SK-N-SH treated with all-trans-retinoic acid at 6 μM for 48 hours (cell line): ENCODE measurements around the gene YTHDC2.

Experiments
- ATAC-seq: fragments of 200-7000 bp; cut with Tn5 transposase; 3 replicates; pipeline ENCODE4 v1.9.1; 2020; ENCODE audit warnings: mild to moderate bottlenecking, moderate library complexity
- ARNTL ChIP-seq: fragments of 450-650 bp; formaldehyde crosslinking; IDR thresholded peaks from 2 replicates; pipeline ENCODE4 v1.5.0; 2020; ENCODE audit warnings: low read depth, mild to moderate bottlenecking, moderate library complexity, borderline replicate concordance
- BACH2 ChIP-seq: fragments of 250-450 bp; sonication (Bioruptor Pico); IDR thresholded peaks from 2 replicates; pipeline ENCODE4 v1.9.0; 2021; ENCODE audit warnings: mild to moderate bottlenecking, borderline replicate concordance
- CSDC2 ChIP-seq: fragments of 250-450 bp; sonication (Bioruptor Pico); IDR thresholded peaks from 2 replicates; pipeline ENCODE4 v1.5.0; 2020; ENCODE audit warnings: mild to moderate bottlenecking, moderate library complexity
- CSRNP3 ChIP-seq: fragments of 250-450 bp; sonication (Bioruptor Pico); IDR thresholded peaks from 2 replicates; pipeline ENCODE4 v1.5.1; 2021; ENCODE audit warnings: mild to moderate bottlenecking, moderate library complexity
- ESRRG ChIP-seq: fragments of 250-450 bp; sonication (Bioruptor Pico); IDR thresholded peaks from 2 replicates; pipeline ENCODE4 v1.6.1; 2021; ENCODE audit warnings: mild to moderate bottlenecking
- GLIS3 ChIP-seq: fragments of 250-450 bp; sonication (Bioruptor Pico); IDR thresholded peaks from 2 replicates; pipeline ENCODE4 v1.5.0; 2020; ENCODE audit warnings: mild to moderate bottlenecking, moderate library complexity
- ISL1 ChIP-seq: fragments of 250-450 bp; sonication (Bioruptor Pico); IDR thresholded peaks from 2 replicates; pipeline ENCODE4 v2.1.2; 2022; ENCODE audit warnings: mild to moderate bottlenecking, moderate library complexity
- PPARA ChIP-seq: fragments of 250-450 bp; sonication (Bioruptor Pico); IDR thresholded peaks from 2 replicates; pipeline ENCODE4 v1.5.0; 2020; ENCODE audit warnings: mild to moderate bottlenecking, borderline replicate concordance
- RARB ChIP-seq: fragments of 250-450 bp; sonication (Bioruptor Pico); IDR thresholded peaks from 2 replicates; pipeline ENCODE4 v1.8.0; 2021; ENCODE audit warnings: mild to moderate bottlenecking, moderate library complexity
- SNAI2 ChIP-seq: fragments of 250-450 bp; sonication (Bioruptor Pico); IDR thresholded peaks from 2 replicates; pipeline ENCODE4 v1.5.0; 2020; ENCODE audit warnings: mild to moderate bottlenecking, moderate library complexity
- TCF4 ChIP-seq: fragments of 250-450 bp; sonication (Bioruptor Pico); IDR thresholded peaks from 2 replicates; pipeline ENCODE4 v1.8.0; 2021; ENCODE audit warnings: mild to moderate bottlenecking, moderate library complexity, borderline replicate concordance
- TOX ChIP-seq: fragments of 250-450 bp; sonication (Bioruptor Pico); IDR thresholded peaks from 2 replicates; pipeline ENCODE4 v1.8.0; 2021; ENCODE audit warnings: mild to moderate bottlenecking, moderate library complexity, borderline replicate concordance
- TSHZ2 ChIP-seq: fragments of 250-450 bp; sonication (Bioruptor Pico); IDR thresholded peaks from 2 replicates; pipeline ENCODE4 v1.5.0; 2020; ENCODE audit warnings: mild to moderate bottlenecking, moderate library complexity
- ZC3H10 ChIP-seq: fragments of 250-450 bp; sonication (Bioruptor Pico); IDR thresholded peaks from 2 replicates; pipeline ENCODE4 v1.5.1; 2021; ENCODE audit warnings: mild to moderate bottlenecking, moderate library complexity
- ZFP3 ChIP-seq: fragments of 250-450 bp; sonication (Bioruptor Pico); IDR thresholded peaks from 2 replicates; pipeline ENCODE4 v1.5.0; 2020; ENCODE audit warnings: mild to moderate bottlenecking, moderate library complexity
- ZFP30 ChIP-seq: fragments of 450-650 bp; formaldehyde crosslinking; IDR thresholded peaks from 2 replicates; pipeline ENCODE4 v1.5.0; 2022; ENCODE audit warnings: mild to moderate bottlenecking, moderate library complexity
- ZNF565 ChIP-seq: fragments of 450-650 bp; formaldehyde crosslinking; conservative IDR thresholded peaks from 2 replicates; pipeline ENCODE4 v1.5.0; 2020; ENCODE audit warnings: low read depth, mild to moderate bottlenecking, moderate library complexity
- ZNF70 ChIP-seq: fragments of 450-650 bp; formaldehyde crosslinking; IDR thresholded peaks from 2 replicates; pipeline ENCODE4 v1.5.0; 2020; ENCODE audit warnings: mild to moderate bottlenecking, moderate library complexity
- ZNF8 ChIP-seq: fragments of 450-650 bp; formaldehyde crosslinking; IDR thresholded peaks from 2 replicates; pipeline ENCODE4 v1.5.0; 2020; ENCODE audit warnings: mild to moderate bottlenecking, moderate library complexity
- TF ChIP-seq, protein P1 (sequence below): fragments of 250-450 bp; sonication (Bioruptor Pico); IDR thresholded peaks from 2 replicates; pipeline ENCODE4 v1.8.0; 2021; ENCODE audit warnings: low read depth, mild to moderate bottlenecking, moderate library complexity, borderline replicate concordance
- TF ChIP-seq, protein P2 (sequence below): fragments of 250-450 bp; sonication (Bioruptor Pico); IDR thresholded peaks from 2 replicates; pipeline ENCODE4 v1.8.0; 2020; ENCODE audit warnings: mild to moderate bottlenecking, moderate library complexity, borderline replicate concordance
- TF ChIP-seq, protein P3 (sequence below): fragments of 250-450 bp; sonication (Bioruptor Pico); IDR thresholded peaks from 2 replicates; pipeline ENCODE4 v1.5.1; 2020; ENCODE audit warnings: low read depth, mild to moderate bottlenecking, moderate library complexity

The YTHDC2 gene

DNA sequence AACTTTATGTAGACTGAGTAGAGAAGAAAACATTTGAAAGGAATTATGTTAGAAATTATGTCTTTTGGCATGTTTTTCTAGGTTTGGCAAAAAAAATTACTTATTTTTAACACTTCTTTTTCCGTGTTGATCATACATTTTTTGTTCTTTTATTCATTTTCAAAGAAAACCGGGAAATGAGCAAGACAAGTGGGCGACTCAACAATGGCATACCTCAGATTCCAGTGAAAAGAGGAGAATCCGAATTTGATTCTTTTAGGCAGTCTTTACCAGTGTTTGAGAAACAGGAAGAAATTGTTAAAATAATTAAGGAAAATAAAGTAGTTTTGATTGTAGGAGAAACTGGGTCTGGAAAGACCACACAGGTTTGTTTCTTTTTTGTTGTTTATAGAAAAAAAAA lies 12.9 kb downstream of the YTHDC2 start:
- TF ChIP-seq, protein P1, sequence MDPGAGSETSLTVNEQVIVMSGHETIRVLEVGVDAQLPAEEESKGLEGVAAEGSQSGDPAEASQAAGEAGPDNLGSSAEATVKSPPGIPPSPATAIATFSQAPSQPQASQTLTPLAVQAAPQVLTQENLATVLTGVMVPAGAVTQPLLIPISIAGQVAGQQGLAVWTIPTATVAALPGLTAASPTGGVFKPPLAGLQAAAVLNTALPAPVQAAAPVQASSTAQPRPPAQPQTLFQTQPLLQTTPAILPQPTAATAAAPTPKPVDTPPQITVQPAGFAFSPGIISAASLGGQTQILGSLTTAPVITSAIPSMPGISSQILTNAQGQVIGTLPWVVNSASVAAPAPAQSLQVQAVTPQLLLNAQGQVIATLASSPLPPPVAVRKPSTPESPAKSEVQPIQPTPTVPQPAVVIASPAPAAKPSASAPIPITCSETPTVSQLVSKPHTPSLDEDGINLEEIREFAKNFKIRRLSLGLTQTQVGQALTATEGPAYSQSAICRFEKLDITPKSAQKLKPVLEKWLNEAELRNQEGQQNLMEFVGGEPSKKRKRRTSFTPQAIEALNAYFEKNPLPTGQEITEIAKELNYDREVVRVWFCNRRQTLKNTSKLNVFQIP (CRISPR knock-in tag) = no peak
- TF ChIP-seq ZFP3 (CRISPR knock-in tag) (no peak), CSDC2 (CRISPR knock-in tag) (no peak), SNAI2 (CRISPR knock-in tag) (no peak), ISL1 (CRISPR knock-in tag) (no peak), CSRNP3 (CRISPR knock-in tag) (no peak), ZC3H10 (CRISPR knock-in tag) (no peak), GLIS3 (no peak), ZFP30 (CRISPR knock-in tag) (no peak), ZNF565 (CRISPR knock-in tag) (no peak), BACH2 (no peak), ZNF8 (CRISPR knock-in tag) (no peak)
- TF ChIP-seq, protein P2, sequence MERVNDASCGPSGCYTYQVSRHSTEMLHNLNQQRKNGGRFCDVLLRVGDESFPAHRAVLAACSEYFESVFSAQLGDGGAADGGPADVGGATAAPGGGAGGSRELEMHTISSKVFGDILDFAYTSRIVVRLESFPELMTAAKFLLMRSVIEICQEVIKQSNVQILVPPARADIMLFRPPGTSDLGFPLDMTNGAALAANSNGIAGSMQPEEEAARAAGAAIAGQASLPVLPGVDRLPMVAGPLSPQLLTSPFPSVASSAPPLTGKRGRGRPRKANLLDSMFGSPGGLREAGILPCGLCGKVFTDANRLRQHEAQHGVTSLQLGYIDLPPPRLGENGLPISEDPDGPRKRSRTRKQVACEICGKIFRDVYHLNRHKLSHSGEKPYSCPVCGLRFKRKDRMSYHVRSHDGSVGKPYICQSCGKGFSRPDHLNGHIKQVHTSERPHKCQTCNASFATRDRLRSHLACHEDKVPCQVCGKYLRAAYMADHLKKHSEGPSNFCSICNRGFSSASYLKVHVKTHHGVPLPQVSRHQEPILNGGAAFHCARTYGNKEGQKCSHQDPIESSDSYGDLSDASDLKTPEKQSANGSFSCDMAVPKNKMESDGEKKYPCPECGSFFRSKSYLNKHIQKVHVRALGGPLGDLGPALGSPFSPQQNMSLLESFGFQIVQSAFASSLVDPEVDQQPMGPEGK (CRISPR knock-in tag) = no peak
- ATAC-seq = no peak

DNA sequence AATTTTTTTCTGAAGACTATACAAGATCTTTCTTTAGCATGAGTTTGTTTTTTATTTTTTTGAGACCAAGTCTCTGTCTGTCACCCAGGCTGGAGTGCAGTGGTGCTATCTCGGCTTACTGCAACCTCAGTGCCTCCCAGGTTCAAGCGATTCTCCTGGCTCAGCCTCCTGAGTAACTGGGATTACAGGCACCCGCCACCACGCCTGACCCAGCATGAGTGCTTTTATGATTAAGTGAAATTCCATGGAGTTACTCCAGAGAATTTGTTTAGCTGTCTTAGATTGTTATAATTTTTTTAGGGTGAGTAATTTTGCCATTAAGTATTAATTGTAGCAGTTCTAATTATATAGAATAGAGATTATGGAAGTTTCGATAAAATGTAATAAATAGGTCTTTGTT lies 14.3 kb downstream of the YTHDC2 start:
- no peak for ATAC-seq

More for the DNA sequence above, 14.3 kb downstream of the YTHDC2 start:
- TF ChIP-seq TOX (CRISPR knock-in tag) (no peak), CSRNP3 (CRISPR knock-in tag) (no peak), ZNF565 (CRISPR knock-in tag) (no peak), ZFP3 (CRISPR knock-in tag) (no peak), PPARA (no peak), ESRRG (CRISPR knock-in tag) (no peak), SNAI2 (CRISPR knock-in tag) (no peak), BACH2 (no peak), GLIS3 (no peak), TSHZ2 (CRISPR knock-in tag) (no peak), ARNTL (CRISPR knock-in tag) (no peak), ZC3H10 (CRISPR knock-in tag) (no peak), TCF4 (CRISPR knock-in tag) (no peak), RARB (CRISPR knock-in tag) (no peak), ZNF70 (CRISPR knock-in tag) (no peak)
- TF ChIP-seq, protein P3, sequence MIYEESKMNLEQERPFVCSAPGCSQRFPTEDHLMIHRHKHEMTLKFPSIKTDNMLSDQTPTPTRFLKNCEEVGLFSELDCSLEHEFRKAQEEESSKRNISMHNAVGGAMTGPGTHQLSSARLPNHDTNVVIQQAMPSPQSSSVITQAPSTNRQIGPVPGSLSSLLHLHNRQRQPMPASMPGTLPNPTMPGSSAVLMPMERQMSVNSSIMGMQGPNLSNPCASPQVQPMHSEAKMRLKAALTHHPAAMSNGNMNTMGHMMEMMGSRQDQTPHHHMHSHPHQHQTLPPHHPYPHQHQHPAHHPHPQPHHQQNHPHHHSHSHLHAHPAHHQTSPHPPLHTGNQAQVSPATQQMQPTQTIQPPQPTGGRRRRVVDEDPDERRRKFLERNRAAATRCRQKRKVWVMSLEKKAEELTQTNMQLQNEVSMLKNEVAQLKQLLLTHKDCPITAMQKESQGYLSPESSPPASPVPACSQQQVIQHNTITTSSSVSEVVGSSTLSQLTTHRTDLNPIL = no peak
- TF ChIP-seq, protein P1 (CRISPR knock-in tag) = no peak
- TF ChIP-seq, protein P2 (CRISPR knock-in tag) = no peak
